Sigmoid colon (tissue), 7 donors: ENCODE measurements around the gene MOB3B. TPM values are rescaled to one million over a fixed set of nuclear protein-coding genes. Genes with fewer than 3 reads are reported as not detected.
"Not testable (repeated sequence)": the region's sequence is repeated elsewhere in the genome, so short reads cannot be mapped to it uniquely, and the experiment has no call there.

Experiments used
- DNase-seq: peaks from one replicate; pipeline ENCODE4 v3.0.0-alpha.2; 2019
- H3K27ac ChIP-seq, 4 donors: fragments of 200-600 bp; sonication (generic); one replicate each; pipeline ENCODE4 v1.5.1; 2016 to 2019; ENCODE audit warnings: mild to moderate bottlenecking in 1 of 4
- H3K27me3 ChIP-seq, 3 donors: fragments of 200-600 bp; sonication (generic); one replicate each; pipeline ENCODE4 v1.5.1; 2019; ENCODE audit warnings: mild to moderate bottlenecking in 1 of 3
- H3K36me3 ChIP-seq, 4 donors: fragments of 200-600 bp; sonication (generic); one replicate each; pipeline ENCODE4 v1.5.1; 2016 to 2019
- H3K4me1 ChIP-seq, 4 donors: fragments of 200-600 bp; sonication (generic); one replicate each; pipeline ENCODE4 v1.5.1; 2017 to 2019
- H3K4me3 ChIP-seq, 4 donors: fragments of 200-600 bp; sonication (generic); one replicate each; pipeline ENCODE4 v1.5.1; 2017 to 2019; ENCODE audit warnings: mild to moderate bottlenecking in 2 of 4, moderate library complexity in 1 of 4
- H3K9me3 ChIP-seq, 4 donors: fragments of 200-600 bp in 3 of 4; sonication (generic) in 3 of 4; one replicate each; pipeline versions ENCODE4 v1.5.1 to v1.6.1; 2013 to 2019
- CTCF ChIP-seq, 4 experiments: fragments of 450-650 bp in 3 of 4; fragments of 200-600 bp in 1 of 4; IDR thresholded peaks; one replicate each; pipeline ENCODE4 v1.5.1; 2016 to 2019; ENCODE audit warnings: antibody characterized with exemption in 4 of 4, mild to moderate bottlenecking in 3 of 4, moderate library complexity in 2 of 4
- EP300 ChIP-seq, 4 donors: sonication (generic); formaldehyde crosslinking; IDR thresholded peaks; one replicate each; pipeline ENCODE4 v1.6.1; 2017; ENCODE audit warnings: antibody characterized with exemption in 4 of 4
- POLR2A ChIP-seq, 2 donors: fragments of 450-650 bp; IDR thresholded peaks; one replicate each; pipeline ENCODE4 v1.6.1; 2016; ENCODE audit warnings: antibody characterized with exemption in 2 of 2, mild to moderate bottlenecking in 2 of 2, moderate library complexity in 2 of 2
- POLR2AphosphoS5 ChIP-seq, 4 donors: sonication (generic); formaldehyde crosslinking; IDR thresholded peaks; one replicate each; pipeline ENCODE4 v1.6.1; 2017; ENCODE audit warnings: antibody characterized with exemption in 4 of 4
- whole genome bisulfite sequencing, 2 donors: extraction: QIAGEN DNeasy Blood & Tissue Kit; methylation state at CpG; one replicate each; pipeline ENCODE4 v1.1.7; 2013; 5-methylcytosine and 5-hydroxymethylcytosine counted together
- intact Hi-C: fragments of 100-400 bp; cut with DNase I; formaldehyde crosslinking; loops from one replicate; pipeline ENCODE4 v1.15.1; 2023
- polyA plus RNA-seq, 3 donors: library from polyadenylated mRNA; stranded (reverse); fragments of 200-250 nt; gene quantifications; one replicate each; pipeline ENCODE4 v1.2.3, GENCODE V29; 2013
- total RNA-seq, 4 donors: library from RNA; depleted of rRNA; stranded (reverse); fragments of >200 nt; gene quantifications; one replicate each; pipeline ENCODE4 v1.1.0, GENCODE V29; 2016
- donor health status: healthy with polysubstance abuse.
- donor health status: Bipolar disorder and iron deficiency.
- donor health status: healthy.

The MOB3B gene
- total and polyA plus RNA-seq, 7 donors = 6.9 to 23.4 (median 16.1) TPM

DNA sequence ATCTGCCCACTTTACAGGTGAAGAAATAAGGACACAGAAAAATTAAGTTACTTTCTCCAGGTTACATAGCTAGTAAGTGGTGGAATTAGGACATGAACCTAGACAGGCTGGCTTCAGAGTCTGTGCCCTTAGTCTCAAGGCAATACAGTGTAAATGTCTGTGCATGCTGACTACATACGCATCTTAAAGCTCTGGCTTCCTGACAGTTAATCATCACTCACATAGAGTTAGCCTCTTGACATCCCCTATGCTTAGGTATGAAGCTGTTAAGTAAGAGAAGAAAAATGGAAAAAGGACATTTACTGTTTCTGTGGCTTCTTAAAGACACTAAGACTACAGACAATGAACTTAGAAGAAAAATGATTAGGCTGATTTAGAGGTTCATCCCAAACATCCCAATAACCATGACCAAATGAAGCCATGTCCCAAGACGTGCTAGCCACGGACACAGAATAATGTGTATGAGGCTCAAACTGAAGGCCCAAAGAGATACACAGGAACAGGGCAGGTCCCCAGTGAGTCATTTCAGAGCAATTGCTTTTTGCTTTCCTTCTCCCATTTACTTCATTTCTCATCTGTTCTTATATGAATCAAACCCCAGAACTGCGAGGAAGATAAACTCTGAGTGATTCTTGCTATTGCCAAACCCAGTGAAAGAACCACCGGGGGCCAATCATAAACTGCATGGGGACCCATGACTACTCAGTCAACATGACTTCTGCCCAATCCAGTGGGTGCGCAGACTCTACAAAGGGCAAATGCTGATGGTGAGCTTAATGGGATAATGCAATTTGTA, 105.5 kb downstream of the MOB3B start:
- intact Hi-C loops = no loop called here
- Histone ChIP-seq H3K9me3 (no peaks in the 10 kb centered on the region), H3K36me3 (no peaks in the 10 kb centered on the region), H3K27me3 (no peaks in the 10 kb centered on the region), H3K4me1 (peaks cover 0 to 22% (median 17%) of the 10 kb centered on the region in 4 donors), H3K27ac (no peak overlapping the region), H3K4me3 (no peak overlapping the region)
- no peak for TF ChIP-seq EP300 (IDR thresholded peaks at IDR 0.05)
- 95% methylated on average over 6 of the region's 6 CpGs for WGBS, 2 donors
- DNase-seq = no peak

DNA sequence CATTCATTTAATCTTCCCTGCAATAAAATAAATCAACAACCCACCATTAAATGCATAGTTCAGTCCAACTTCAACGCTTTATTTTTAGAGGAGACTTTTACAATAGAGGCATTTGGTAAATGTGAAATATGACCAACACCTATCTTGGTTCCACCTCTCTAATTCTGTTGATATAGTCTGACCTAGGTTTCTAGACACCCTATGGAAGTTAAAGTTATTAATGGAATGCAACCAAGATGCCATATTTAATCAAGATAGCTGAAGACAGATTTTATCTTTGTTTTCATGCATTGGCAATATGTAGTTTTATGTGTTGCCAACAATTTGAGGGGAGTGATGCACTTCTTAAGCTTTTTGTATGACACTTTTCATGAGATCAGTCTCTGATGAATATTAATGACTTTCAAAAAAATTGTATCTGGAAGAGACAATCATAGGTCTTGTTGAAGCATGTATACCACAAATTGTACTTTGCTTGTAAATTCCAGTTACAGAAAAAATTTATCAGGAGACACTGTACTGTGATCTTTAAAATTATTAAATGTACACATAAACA, 107.3 kb downstream of the MOB3B start:
- intact Hi-C loops = no loop called here
- no peaks in the 10 kb centered on the region for H3K27me3 ChIP-seq
- 0 to 38% methylated on average over 1 of the region's 1 CpG for WGBS, 2 donors
- H3K9me3 ChIP-seq = no peaks in the 10 kb centered on the region
- no peaks in the 10 kb centered on the region for H3K36me3 ChIP-seq
- no peak overlapping the region for H3K27ac ChIP-seq
- TF ChIP-seq EP300 (IDR thresholded peaks at IDR 0.05) = no peak
- no peak for TF ChIP-seq POLR2A (IDR thresholded peaks at IDR 0.05)
- TF ChIP-seq POLR2AphosphoS5 (IDR thresholded peaks at IDR 0.05) = no peak
- no peak for TF ChIP-seq CTCF (IDR thresholded peaks at IDR 0.05)
- no peak overlapping the region for H3K4me3 ChIP-seq
- no peak for DNase-seq
- peaks cover 0 to 16% (median 11%) of the 10 kb centered on the region in 4 donors for H3K4me1 ChIP-seq

- no peak for DNase-seq
- H3K4me3 ChIP-seq = no peak overlapping the region
- H3K27ac ChIP-seq = no peak overlapping the region
- 82 to 88% methylated on average over 2 of the region's 2 CpGs for WGBS, 2 donors
- peaks cover 0 to 8% (median 4%) of the 10 kb centered on the region in 4 donors for H3K4me1 ChIP-seq
- H3K9me3 ChIP-seq = no peaks in the 10 kb centered on the region
- intact Hi-C loops = no loop called here
- no peaks in the 10 kb centered on the region for H3K27me3 ChIP-seq
- TF ChIP-seq EP300 (IDR thresholded peaks at IDR 0.05) (no peak), POLR2AphosphoS5 (IDR thresholded peaks at IDR 0.05) (no peak), CTCF (IDR thresholded peaks at IDR 0.05) (no peak)
- H3K36me3 ChIP-seq = no peaks in the 10 kb centered on the region
Observed at GRCh38 chr9:27421577-27421976, 108.0 kb downstream of the MOB3B start.

GRCh38 chr9:27419558-27419957, 110.1 kb downstream of the MOB3B start:
- H3K36me3 ChIP-seq, DNase-seq, H3K27ac ChIP-seq, H3K4me3 ChIP-seq, intact Hi-C loops, H3K4me1 ChIP-seq, H3K9me3 ChIP-seq, H3K27me3 ChIP-seq: not testable (repeated sequence)
- 69 to 84% methylated on average over 3 of the region's 3 CpGs for WGBS, 2 donors

DNA sequence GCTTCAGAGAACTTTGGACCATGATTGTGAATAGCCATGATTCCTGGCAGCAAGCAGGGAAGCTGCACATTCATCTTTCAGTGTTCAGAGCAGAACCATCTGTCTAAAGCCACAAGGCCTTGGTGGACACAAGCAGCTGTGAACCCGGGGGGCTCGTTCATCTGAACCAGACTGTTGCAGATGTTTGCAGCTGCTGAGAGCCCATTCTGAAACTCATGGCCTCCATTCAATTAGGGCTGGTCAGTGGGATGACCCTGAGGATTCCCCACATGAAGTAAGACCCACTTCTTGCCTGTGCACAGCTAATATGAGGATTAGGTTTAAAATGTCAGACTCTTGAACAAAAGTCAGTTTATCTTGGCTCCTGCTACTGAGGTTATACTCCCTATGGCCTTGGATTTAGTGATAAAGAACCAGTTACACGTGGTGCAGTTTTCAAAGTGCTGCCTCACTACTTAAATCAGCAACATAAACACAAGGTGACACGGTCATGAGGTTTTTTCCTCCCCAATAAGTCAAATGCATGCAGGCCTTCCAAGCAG, 115.3 kb downstream of the MOB3B start:
- intact Hi-C loops = no loop called here
- peak; percentile 75 for DNase-seq
- H3K4me3 ChIP-seq = no peak overlapping the region
- peaks cover 0 to 21% (median 12%) of the 10 kb centered on the region in 4 donors for H3K4me1 ChIP-seq
- no peaks in the 10 kb centered on the region for H3K36me3 ChIP-seq
- H3K27me3 ChIP-seq = no peaks in the 10 kb centered on the region
- TF ChIP-seq POLR2A (IDR thresholded peaks at IDR 0.05) (no peak), EP300 (IDR thresholded peaks at IDR 0.05) (no peak), POLR2AphosphoS5 (IDR thresholded peaks at IDR 0.05) (peak in 2 of 4 donors; percentile 18 to 25), CTCF (IDR thresholded peaks at IDR 0.05) (no peak)
- H3K27ac ChIP-seq = peak overlapping the region; percentile 15 to 61 (median 56)
- 11 to 51% methylated on average over 4 of the region's 4 CpGs for WGBS, 2 donors
- no peaks in the 10 kb centered on the region for H3K9me3 ChIP-seq
